Fibroblast of lung (primary cell): Measurements from ENCODE around the gene OR1C1.

Experiments used
- EZH2 ChIP-seq: IDR thresholded peaks from 2 replicates; pipeline ENCODE4 v1.5.1; 2012; ENCODE audit warnings: low read length, control low read depth, mild to moderate bottlenecking; ENCODE audit errors: missing control alignments
- TF ChIP-seq, protein P1 (sequence below), 2 donors: IDR thresholded peaks in 1 of 2; conservative IDR thresholded peaks in 1 of 2; 1 replicate in 1 of 2; 2 replicates in 1 of 2; pipeline ENCODE4 v1.5.1; 2011 to 2012; ENCODE audit warnings: low read length in 2 of 2, control low read depth in 1 of 2, inconsistent platforms in 1 of 2, low read depth in 1 of 2, mild to moderate bottlenecking in 1 of 2

DNA sequence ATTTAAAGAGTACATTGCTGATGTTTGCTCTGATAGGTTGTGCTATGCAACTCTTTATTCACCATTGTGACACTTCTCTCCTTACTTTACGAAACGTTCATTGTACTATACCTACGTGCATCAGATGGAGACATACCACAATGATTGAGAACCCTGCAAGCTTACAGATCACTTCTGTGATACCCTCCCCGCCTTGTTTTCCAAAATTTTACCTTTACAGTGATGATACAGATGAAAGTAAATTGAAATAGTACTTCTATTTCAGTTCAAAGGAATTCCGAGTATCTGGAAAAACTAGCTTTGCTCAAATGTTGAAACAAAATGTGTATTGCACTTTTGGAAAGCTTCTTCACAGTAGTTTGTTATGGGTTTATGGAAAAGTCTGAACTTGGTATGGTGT, 18.6 kb downstream of the OR1C1 start:
- TF ChIP-seq, protein P1, sequence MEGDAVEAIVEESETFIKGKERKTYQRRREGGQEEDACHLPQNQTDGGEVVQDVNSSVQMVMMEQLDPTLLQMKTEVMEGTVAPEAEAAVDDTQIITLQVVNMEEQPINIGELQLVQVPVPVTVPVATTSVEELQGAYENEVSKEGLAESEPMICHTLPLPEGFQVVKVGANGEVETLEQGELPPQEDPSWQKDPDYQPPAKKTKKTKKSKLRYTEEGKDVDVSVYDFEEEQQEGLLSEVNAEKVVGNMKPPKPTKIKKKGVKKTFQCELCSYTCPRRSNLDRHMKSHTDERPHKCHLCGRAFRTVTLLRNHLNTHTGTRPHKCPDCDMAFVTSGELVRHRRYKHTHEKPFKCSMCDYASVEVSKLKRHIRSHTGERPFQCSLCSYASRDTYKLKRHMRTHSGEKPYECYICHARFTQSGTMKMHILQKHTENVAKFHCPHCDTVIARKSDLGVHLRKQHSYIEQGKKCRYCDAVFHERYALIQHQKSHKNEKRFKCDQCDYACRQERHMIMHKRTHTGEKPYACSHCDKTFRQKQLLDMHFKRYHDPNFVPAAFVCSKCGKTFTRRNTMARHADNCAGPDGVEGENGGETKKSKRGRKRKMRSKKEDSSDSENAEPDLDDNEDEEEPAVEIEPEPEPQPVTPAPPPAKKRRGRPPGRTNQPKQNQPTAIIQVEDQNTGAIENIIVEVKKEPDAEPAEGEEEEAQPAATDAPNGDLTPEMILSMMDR (conservative IDR thresholded peaks at IDR 0.05 in 1 of 2, IDR thresholded peaks at IDR 0.05 in 1 of 2; ENCODE audit: low read depth in 1 of 2, low read length in 2 of 2): no peak
- no peak for TF ChIP-seq EZH2
